Jurkat, Clone E6-1 (cell line): ENCODE measurements around the gene C20orf173.
"Not testable (repeated sequence)": the region's sequence is repeated elsewhere in the genome, so short reads cannot be mapped to it uniquely, and the experiment has no call there.

Experiments used
- DNase-seq: peaks from one replicate; pipeline ENCODE4 v3.0.0-alpha.2; 2011; ENCODE audit warnings: low read depth, low spot score
- H3K4me3 ChIP-seq: 2 replicates; pipeline ENCODE4 v1.5.1; 2011; ENCODE audit warnings: mild to moderate bottlenecking, low read length, control low read depth, moderate library complexity

C20orf173 gene

DNA sequence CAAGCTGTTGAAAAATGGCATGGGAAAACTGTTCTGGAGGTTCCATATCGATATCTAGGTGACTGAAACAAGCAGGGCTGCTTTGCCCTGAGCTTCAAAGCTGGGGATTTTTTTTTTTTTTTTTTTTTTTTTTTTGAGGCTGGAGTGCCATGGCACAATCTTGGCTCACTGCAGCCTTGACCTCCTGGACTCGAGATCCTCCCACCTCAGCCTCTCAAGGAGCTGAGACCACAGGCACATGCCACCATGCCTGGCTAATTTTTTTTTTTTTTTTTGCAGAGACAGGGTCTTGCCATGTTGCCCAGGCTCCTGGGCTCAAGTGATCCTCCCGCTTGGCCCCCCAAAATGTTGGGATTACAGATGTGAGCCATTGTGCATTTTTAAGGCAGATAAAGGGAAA is 23.5 kb upstream of the C20orf173 start:
- H3K4me3 ChIP-seq: no peak overlapping the region
- no peak for DNase-seq

GRCh38 chr20:35551503-35551902 is 22.1 kb upstream of the C20orf173 start:
- H3K4me3 ChIP-seq: no peak overlapping the region
- no peak for DNase-seq

DNA sequence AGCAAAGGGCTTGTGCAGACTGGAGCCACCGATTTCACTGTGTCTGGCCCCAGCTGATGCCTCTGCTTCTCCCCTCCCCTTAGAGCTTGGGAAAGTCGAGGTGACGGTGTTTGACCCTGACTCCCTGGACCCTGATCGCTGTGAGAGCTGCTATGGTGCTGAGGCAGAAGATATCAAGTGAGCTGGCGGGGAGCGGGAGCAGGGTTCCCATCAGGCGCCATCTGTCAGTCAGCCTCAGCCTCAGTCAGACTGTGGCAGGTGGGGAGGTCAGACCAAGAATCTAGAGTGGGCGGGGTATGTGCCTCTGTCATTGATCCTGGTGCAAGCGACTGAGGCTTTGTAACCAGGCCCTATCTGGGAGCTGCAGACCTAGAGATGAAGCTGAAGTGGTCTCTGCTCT is 17.9 kb upstream of the C20orf173 start:
- no peak for DNase-seq
- no peak overlapping the region for H3K4me3 ChIP-seq

GRCh38 chr20:35546127-35546526 is 16.7 kb upstream of the C20orf173 start:
- no peak overlapping the region for H3K4me3 ChIP-seq
- no peak for DNase-seq

- H3K4me3 ChIP-seq: not testable (repeated sequence)
- peak; percentile 20 for DNase-seq
Measured at GRCh38 chr20:35544941-35545340, 15.5 kb upstream of the C20orf173 start.

- no peak for DNase-seq
- no peak overlapping the region for H3K4me3 ChIP-seq
Measured at GRCh38 chr20:35544436-35544835, 15.0 kb upstream of the C20orf173 start.

GRCh38 chr20:35542990-35543389 is 13.5 kb upstream of the C20orf173 start:
- peak overlapping the region; percentile 91; the same call in 1 of the 2 replicates for H3K4me3 ChIP-seq
- DNase-seq: no peak

DNA sequence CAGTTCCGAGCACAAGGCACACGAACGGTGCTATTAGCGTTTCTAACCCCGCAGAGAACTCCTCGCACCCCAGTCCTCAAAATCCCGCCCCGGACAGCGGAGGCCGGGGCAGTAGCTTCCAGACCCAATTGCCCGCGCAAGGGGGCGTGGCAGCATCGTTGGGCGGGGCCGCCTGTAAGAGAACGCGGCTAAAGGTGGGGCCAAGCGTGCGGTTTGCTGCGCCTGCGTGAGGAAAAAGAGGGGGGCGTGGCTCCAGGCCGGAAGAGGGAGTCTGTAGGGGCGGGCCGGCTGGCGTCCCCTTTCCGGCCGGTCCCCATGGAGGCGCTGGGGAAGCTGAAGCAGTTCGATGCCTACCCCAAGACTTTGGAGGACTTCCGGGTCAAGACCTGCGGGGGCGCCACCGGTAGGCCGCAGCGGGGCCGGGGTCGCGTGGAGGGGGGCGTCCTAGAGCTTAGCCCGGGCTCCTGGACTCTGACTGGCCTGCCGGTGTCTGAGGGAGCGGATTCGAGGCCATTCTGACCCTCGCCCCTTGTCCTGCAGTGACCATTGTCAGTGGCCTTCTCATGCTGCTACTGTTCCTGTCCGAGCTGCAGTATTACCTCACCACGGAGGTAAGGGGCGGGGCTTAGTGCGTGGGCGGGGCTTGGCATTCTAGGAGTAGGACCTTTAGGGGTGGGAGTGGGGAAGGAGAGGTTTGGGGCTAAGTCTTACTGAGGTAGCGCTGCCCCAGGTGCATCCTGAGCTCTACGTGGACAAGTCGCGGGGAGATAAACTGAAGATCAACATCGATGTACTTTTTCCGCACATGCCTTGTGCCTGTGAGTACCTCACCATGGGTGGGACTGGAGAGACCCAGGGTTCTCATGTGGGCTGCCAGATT is 12.6 kb upstream of the C20orf173 start, which contains the start of gene ERGIC3:
Gene ERGIC3, plus strand, starts transcription at position 296 of the 880 bp plus-strand sequence. Its CDS starts 20 bp downstream, at position 316.
- peak; percentile 92 for DNase-seq
- peak within 1 kb of the TSS; percentile 91 for H3K4me3 ChIP-seq

DNA sequence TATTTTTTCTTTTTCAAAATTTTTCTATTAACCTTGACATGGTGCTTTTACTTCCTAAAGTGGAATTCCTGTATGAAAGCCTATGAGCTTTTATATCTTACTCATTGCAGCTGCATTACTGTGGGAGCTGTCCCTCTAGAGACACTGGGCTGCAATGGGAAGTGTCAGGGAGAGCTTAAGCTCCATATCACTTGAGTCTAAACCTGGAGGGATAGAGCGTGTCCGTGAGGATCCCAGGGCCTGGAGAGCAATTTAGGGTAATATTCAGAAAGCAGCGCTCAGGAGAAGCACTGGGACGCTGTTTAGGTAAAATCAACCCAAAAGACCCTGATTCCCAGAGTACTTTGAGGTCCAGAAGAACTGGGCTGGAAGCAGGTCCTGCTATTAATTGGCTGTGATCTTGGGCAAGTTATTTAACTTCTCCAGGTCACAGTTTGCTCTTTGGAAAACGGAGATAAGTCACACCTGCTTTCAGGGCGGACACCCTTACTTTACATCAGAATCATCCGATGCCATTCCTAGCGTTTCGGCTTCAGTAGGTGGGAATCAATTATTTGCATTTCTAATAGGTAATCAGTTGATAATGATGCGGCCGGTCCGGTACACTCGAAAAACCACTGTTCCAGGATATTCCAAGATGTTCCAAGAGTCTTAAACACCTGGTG is 11.8 kb upstream of the C20orf173 start:
- DNase-seq: no peak
- peak overlapping the region; percentile 91 for H3K4me3 ChIP-seq

GRCh38 chr20:35539756-35540212 is 10.3 kb upstream of the C20orf173 start:
- no peak overlapping the region for H3K4me3 ChIP-seq
- no peak for DNase-seq

- H3K4me3 ChIP-seq: no peak overlapping the region
- DNase-seq: no peak
Measured at GRCh38 chr20:35527122-35527769, 2.2 kb downstream of the C20orf173 start.

GRCh38 chr20:35525639-35526038 is 3.8 kb downstream of the C20orf173 start:
- no peak overlapping the region for H3K4me3 ChIP-seq
- no peak for DNase-seq

GRCh38 chr20:35523298-35523888 is 6.1 kb downstream of the C20orf173 start:
- peak; percentile 11 for DNase-seq

DNA sequence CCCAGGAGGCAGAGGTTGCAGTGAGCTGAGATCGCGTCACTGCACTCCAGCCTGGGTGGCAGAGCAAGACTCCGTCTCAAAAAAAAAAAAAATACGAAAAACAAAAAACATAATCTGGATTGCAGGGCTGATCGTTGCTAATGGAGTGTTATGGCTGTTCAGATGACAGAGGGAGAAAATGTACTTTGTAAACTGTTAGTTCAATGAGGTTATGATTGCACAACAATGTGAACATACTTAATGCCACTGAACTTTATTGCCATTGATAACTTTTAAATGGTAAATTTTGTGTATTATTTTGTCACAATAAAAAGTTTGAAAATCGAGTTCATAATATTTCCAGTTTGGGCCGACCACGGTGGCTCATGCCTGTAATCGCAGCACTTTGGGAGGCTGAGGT is 10.5 kb downstream of the C20orf173 start:
- no peak for DNase-seq

More at GRCh38 chr20:35523298-35523888, 6.1 kb downstream of the C20orf173 start:
- H3K4me3 ChIP-seq: no peak overlapping the region

DNA sequence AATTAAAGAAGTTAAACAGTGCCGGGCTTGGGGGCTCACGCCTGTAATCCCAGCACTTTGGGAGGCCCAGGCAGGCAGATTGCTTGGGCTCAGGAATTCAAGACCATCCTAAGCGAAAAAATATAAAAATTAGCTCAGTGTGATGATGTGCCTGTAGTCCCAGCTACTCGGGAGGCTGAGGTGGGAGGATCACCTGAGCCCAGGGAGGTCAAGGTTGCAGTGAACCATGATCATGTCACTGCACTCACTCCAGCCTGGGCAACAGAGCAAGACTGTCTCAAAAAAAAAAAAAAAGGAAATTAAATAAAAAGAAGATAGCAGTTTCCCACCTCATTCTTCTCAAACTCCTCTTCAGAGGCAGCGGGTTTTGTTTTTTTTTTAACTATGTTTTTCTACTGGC is 11.7 kb downstream of the C20orf173 start:
- DNase-seq, H3K4me3 ChIP-seq: not testable (repeated sequence)

More for the DNA sequence above, 10.5 kb downstream of the C20orf173 start:
- no peak overlapping the region for H3K4me3 ChIP-seq

DNA sequence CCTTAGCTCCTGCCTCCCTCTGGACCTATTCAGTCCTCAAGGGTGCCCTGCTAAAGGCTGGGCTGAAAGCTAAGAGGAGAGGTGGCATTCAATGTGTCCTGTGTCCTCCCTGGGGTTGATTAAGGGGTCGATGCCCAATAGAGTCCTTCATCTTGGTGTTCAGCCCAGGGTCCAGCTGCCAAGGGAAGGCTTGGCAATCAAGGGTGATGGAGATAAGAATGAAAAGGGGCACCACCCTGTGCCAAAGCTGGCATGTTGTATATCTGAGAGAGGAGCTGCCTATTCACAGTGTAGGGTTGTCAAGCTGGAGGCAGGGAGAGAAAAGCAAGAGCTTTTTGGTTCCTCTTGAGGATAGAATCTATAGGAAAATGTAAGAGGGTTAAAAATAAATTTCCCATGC is 12.3 kb downstream of the C20orf173 start:
- DNase-seq: no peak
- H3K4me3 ChIP-seq: no peak overlapping the region

DNA sequence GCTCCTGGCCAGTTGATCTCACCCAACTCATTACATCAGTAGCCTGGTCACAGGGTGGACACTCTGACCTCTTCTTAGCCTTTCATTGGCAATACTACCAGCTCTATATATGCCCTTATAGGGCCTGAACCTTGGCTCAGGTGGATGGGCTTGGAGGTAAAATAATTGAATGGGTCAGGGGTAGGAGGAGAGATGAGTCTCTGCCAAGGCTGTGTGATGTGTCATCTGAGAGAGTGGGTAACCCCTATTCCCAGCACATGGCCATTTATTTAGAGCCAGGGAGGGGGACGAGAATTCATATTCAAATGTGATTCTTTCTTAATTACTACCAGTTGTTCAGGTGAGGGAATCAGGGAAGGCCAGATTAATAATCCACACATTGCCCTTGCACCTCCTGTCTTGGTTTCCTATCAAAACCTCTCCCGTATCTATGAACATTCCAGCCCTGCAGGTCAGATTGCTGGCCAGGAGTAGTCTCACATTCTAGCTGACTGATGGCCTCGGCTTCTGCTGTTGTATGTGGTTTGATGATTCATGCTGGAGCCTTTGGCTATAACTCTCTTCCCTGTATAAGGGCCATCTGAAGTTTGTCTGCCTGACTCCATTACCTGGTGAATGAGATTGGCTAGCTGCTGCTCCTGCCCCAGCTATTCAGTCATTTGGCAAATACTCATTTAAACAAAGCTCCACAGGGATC is 13.4 kb downstream of the C20orf173 start:
- no peak for DNase-seq
- H3K4me3 ChIP-seq: no peak overlapping the region

DNA sequence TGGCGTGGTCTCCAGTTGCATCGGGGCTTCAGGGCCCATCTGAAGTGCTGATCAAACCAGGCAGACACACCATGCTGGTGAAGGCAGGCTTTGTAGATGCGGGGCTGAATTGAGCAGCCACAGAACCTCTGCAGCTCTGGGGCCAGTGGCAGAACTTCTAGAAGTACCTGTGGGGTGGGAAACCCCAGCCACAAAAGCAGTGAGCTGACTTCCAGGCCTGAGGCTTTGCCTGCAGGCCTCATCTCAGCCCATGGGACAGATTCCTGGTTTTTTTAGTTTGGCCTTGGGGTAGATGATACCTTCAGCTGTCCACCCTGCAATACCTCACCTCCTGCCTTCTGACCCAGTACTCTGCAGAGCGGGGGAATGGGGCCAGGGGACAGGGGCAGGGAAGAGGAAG is 14.1 kb downstream of the C20orf173 start:
- DNase-seq: no peak
- no peak overlapping the region for H3K4me3 ChIP-seq
